WTC11 (cell line): ENCODE measurements around the gene SMIM29. TPM values are rescaled to one million over a fixed set of nuclear protein-coding genes. Genes with fewer than 3 reads are reported as not detected.

Source experiments
- ATAC-seq: fragments of 200-7000 bp; cut with Tn5 transposase; 2 replicates; pipeline ENCODE4 v1.10.0; 2021; ENCODE audit warnings: mild to moderate bottlenecking, moderate library complexity
- CTCF ChIA-PET: fragments of 300-600 bp; sonication (Branson Sonifier 250); formaldehyde crosslinking; loops from one replicate; lab custom pipeline; 2021; ENCODE audit warnings: antibody characterized with exemption; lab: Charles Lee
- POLR2A ChIA-PET: fragments of 350-600 bp; sonication (Branson Sonifier 250); formaldehyde crosslinking; loops from one replicate; lab custom pipeline; 2021; ENCODE audit warnings: antibody characterized with exemption; lab: Charles Lee
- DNase-seq: peaks from one replicate; pipeline ENCODE4 v3.0.0; 2021; ENCODE audit warnings: low spot score
- H3K27ac Mint-ChIP-seq: 2 replicates; pipeline ENCODE4 v1.8.0; 2021; ENCODE audit warnings: mixed read lengths
- H3K27me3 Mint-ChIP-seq: 2 replicates; pipeline ENCODE4 v1.8.0; 2021; ENCODE audit warnings: low read depth, mild to moderate bottlenecking, moderate library complexity, mixed read lengths
- H3K36me3 Mint-ChIP-seq: 2 replicates; pipeline ENCODE4 v1.8.0; 2021; ENCODE audit warnings: mixed read lengths
- H3K4me1 Mint-ChIP-seq: 2 replicates; pipeline ENCODE4 v1.8.0; 2022; ENCODE audit warnings: mixed read lengths
- H3K4me3 Mint-ChIP-seq: 2 replicates; pipeline ENCODE4 v1.8.0; 2021; ENCODE audit warnings: mild to moderate bottlenecking, moderate library complexity, mixed read lengths
- H3K9me3 Mint-ChIP-seq: 2 replicates; pipeline ENCODE4 v1.8.0; 2021; ENCODE audit warnings: mixed read lengths
- CBFB ChIP-seq: sonication (generic); formaldehyde crosslinking; IDR thresholded peaks from 2 replicates; pipeline ENCODE4 v1.8.1; 2022; ENCODE audit warnings: mild to moderate bottlenecking, low read depth, missing genetic modification reagents
- CREB1 ChIP-seq: sonication (generic); formaldehyde crosslinking; IDR thresholded peaks from 2 replicates; pipeline ENCODE4 v1.8.0; 2023; ENCODE audit warnings: mild to moderate bottlenecking, missing genetic modification reagents
- EMX1 ChIP-seq: fragments of 250-450 bp; sonication (Bioruptor Pico); IDR thresholded peaks from 2 replicates; pipeline ENCODE4 v1.8.0; 2021; ENCODE audit warnings: mild to moderate bottlenecking
- FOXP1 ChIP-seq: sonication (generic); formaldehyde crosslinking; IDR thresholded peaks from 2 replicates; pipeline ENCODE4 v1.8.0; 2022; ENCODE audit warnings: missing genetic modification reagents, mild to moderate bottlenecking, moderate library complexity, borderline replicate concordance
- GTF2I ChIP-seq: fragments of 250-450 bp; sonication (Bioruptor Pico); conservative IDR thresholded peaks from 2 replicates; pipeline ENCODE4 v1.4.0; 2021; ENCODE audit warnings: mild to moderate bottlenecking
- NFATC4 ChIP-seq: fragments of 250-450 bp; sonication (Bioruptor Pico); IDR thresholded peaks from 2 replicates; pipeline ENCODE4 v1.9.0; 2021; ENCODE audit warnings: mild to moderate bottlenecking
- RELA ChIP-seq: sonication (generic); formaldehyde crosslinking; IDR thresholded peaks from 2 replicates; pipeline ENCODE4 v1.8.1; 2022; ENCODE audit warnings: missing genetic modification reagents, mild to moderate bottlenecking, borderline replicate concordance
- ZNF416 ChIP-seq: fragments of 250-450 bp; sonication (Bioruptor Pico); IDR thresholded peaks from 2 replicates; pipeline ENCODE4 v1.9.0; 2021; ENCODE audit warnings: mild to moderate bottlenecking, inconsistent platforms
- total RNA-seq: library from RNA; stranded (reverse); gene quantifications from 3 replicates; pipeline ENCODE4 v1.2.3, GENCODE V29; 2021
- TF ChIP-seq, protein P1 (sequence below): fragments of 250-450 bp; sonication (Bioruptor Pico); IDR thresholded peaks from 2 replicates; pipeline ENCODE4 v1.9.0; 2021; ENCODE audit warnings: mild to moderate bottlenecking
- TF ChIP-seq, protein P2 (sequence below): sonication (generic); formaldehyde crosslinking; IDR thresholded peaks from 2 replicates; pipeline ENCODE4 v1.8.0; 2023; ENCODE audit warnings: missing genetic modification reagents
- TF ChIP-seq, protein P3 (sequence below): sonication (generic); formaldehyde crosslinking; IDR thresholded peaks from 2 replicates; pipeline ENCODE4 v1.8.0; 2022; ENCODE audit warnings: mild to moderate bottlenecking, missing genetic modification reagents
- TF ChIP-seq, protein P4 (sequence below): sonication (generic); formaldehyde crosslinking; IDR thresholded peaks from 2 replicates; pipeline ENCODE4 v1.8.1; 2022; ENCODE audit warnings: low read depth, mild to moderate bottlenecking, moderate library complexity, missing genetic modification reagents, borderline replicate concordance
- TF ChIP-seq, protein P5 (sequence below): sonication (generic); formaldehyde crosslinking; IDR thresholded peaks from 2 replicates; pipeline ENCODE4 v1.8.0; 2023; ENCODE audit warnings: mild to moderate bottlenecking, missing genetic modification reagents
- TF ChIP-seq, protein P6 (sequence below): sonication (generic); formaldehyde crosslinking; IDR thresholded peaks from 2 replicates; pipeline ENCODE4 v1.8.1; 2023; ENCODE audit warnings: mild to moderate bottlenecking, moderate library complexity, missing genetic modification reagents

The SMIM29 gene
- total RNA-seq, 1 experiment from 2014 or later, result 11.7 TPM

DNA sequence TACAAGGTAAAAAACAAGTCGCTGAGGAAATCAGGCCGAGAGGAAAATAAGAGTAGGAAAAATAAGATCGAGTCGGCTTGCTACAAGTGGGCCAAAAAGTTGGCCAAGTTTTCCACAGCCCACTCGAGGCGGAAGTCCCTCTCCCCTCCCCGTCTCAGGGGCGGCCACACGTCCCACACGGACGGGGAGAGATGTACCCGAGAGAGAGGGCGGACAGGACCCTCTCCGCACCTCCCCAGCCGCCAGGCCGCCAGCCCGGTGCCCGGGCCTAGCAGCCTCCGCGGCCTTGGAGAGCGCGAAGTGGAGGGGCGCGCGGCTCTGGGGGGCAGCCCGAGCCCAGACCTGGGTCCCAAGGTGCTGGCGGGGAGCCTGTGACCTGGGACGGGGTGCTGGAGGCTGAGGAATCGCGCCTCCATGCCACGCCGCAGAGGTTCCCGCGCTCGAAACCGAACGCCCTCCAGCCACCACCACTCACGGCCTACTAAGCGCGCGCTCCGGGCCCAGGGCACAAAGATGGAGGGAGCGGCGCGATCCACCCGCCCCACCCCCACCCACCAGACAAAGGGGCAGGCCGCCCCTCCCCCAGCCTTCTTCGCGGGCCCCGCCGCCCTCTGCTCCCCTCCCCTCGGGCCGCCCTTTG, 14.0 kb downstream of the SMIM29 start (continued):
- TF ChIP-seq, protein P1, sequence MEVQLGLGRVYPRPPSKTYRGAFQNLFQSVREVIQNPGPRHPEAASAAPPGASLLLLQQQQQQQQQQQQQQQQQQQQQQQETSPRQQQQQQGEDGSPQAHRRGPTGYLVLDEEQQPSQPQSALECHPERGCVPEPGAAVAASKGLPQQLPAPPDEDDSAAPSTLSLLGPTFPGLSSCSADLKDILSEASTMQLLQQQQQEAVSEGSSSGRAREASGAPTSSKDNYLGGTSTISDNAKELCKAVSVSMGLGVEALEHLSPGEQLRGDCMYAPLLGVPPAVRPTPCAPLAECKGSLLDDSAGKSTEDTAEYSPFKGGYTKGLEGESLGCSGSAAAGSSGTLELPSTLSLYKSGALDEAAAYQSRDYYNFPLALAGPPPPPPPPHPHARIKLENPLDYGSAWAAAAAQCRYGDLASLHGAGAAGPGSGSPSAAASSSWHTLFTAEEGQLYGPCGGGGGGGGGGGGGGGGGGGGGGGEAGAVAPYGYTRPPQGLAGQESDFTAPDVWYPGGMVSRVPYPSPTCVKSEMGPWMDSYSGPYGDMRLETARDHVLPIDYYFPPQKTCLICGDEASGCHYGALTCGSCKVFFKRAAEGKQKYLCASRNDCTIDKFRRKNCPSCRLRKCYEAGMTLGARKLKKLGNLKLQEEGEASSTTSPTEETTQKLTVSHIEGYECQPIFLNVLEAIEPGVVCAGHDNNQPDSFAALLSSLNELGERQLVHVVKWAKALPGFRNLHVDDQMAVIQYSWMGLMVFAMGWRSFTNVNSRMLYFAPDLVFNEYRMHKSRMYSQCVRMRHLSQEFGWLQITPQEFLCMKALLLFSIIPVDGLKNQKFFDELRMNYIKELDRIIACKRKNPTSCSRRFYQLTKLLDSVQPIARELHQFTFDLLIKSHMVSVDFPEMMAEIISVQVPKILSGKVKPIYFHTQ (CRISPR knock-in tag), result no peak
- TF ChIP-seq, protein P2, sequence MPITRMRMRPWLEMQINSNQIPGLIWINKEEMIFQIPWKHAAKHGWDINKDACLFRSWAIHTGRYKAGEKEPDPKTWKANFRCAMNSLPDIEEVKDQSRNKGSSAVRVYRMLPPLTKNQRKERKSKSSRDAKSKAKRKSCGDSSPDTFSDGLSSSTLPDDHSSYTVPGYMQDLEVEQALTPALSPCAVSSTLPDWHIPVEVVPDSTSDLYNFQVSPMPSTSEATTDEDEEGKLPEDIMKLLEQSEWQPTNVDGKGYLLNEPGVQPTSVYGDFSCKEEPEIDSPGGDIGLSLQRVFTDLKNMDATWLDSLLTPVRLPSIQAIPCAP (CRISPR knock-in tag), result no peak
- TF ChIP-seq NFATC4 (CRISPR knock-in tag) (peak; percentile 83; the same call in 1 of the 2 replicates), CREB1 (CRISPR knock-in tag) (peak; percentile 43; the same call in 1 of the 2 replicates), FOXP1 (CRISPR knock-in tag) (peak; percentile 86; the same call in 1 of the 2 replicates), RELA (CRISPR knock-in tag) (0 out of 2 replicates have a peak, but pooled peaks have one; percentile 65), ZNF416 (peak; percentile 42; the same call in 1 of the 2 replicates), GTF2I (no peak)
- TF ChIP-seq, protein P3, sequence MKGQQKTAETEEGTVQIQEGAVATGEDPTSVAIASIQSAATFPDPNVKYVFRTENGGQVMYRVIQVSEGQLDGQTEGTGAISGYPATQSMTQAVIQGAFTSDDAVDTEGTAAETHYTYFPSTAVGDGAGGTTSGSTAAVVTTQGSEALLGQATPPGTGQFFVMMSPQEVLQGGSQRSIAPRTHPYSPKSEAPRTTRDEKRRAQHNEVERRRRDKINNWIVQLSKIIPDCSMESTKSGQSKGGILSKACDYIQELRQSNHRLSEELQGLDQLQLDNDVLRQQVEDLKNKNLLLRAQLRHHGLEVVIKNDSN (CRISPR knock-in tag), result no peak
- TF ChIP-seq, protein P4, sequence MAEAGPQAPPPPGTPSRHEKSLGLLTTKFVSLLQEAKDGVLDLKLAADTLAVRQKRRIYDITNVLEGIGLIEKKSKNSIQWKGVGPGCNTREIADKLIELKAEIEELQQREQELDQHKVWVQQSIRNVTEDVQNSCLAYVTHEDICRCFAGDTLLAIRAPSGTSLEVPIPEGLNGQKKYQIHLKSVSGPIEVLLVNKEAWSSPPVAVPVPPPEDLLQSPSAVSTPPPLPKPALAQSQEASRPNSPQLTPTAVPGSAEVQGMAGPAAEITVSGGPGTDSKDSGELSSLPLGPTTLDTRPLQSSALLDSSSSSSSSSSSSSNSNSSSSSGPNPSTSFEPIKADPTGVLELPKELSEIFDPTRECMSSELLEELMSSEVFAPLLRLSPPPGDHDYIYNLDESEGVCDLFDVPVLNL (CRISPR knock-in tag), result no peak; the same call in 1 of the 2 replicates
- TF ChIP-seq, protein P5, sequence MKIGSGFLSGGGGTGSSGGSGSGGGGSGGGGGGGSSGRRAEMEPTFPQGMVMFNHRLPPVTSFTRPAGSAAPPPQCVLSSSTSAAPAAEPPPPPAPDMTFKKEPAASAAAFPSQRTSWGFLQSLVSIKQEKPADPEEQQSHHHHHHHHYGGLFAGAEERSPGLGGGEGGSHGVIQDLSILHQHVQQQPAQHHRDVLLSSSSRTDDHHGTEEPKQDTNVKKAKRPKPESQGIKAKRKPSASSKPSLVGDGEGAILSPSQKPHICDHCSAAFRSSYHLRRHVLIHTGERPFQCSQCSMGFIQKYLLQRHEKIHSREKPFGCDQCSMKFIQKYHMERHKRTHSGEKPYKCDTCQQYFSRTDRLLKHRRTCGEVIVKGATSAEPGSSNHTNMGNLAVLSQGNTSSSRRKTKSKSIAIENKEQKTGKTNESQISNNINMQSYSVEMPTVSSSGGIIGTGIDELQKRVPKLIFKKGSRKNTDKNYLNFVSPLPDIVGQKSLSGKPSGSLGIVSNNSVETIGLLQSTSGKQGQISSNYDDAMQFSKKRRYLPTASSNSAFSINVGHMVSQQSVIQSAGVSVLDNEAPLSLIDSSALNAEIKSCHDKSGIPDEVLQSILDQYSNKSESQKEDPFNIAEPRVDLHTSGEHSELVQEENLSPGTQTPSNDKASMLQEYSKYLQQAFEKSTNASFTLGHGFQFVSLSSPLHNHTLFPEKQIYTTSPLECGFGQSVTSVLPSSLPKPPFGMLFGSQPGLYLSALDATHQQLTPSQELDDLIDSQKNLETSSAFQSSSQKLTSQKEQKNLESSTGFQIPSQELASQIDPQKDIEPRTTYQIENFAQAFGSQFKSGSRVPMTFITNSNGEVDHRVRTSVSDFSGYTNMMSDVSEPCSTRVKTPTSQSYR (CRISPR knock-in tag), result peak; percentile 64; the same call in 1 of the 2 replicates
- TF ChIP-seq, protein P6, sequence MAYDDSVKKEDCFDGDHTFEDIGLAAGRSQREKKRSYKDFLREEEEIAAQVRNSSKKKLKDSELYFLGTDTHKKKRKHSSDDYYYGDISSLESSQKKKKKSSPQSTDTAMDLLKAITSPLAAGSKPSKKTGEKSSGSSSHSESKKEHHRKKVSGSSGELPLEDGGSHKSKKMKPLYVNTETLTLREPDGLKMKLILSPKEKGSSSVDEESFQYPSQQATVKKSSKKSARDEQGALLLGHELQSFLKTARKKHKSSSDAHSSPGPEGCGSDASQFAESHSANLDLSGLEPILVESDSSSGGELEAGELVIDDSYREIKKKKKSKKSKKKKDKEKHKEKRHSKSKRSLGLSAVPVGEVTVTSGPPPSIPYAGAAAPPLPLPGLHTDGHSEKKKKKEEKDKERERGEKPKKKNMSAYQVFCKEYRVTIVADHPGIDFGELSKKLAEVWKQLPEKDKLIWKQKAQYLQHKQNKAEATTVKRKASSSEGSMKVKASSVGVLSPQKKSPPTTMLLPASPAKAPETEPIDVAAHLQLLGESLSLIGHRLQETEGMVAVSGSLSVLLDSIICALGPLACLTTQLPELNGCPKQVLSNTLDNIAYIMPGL, result 0 out of 2 replicates have a peak, but pooled peaks have one; percentile 31

DNA sequence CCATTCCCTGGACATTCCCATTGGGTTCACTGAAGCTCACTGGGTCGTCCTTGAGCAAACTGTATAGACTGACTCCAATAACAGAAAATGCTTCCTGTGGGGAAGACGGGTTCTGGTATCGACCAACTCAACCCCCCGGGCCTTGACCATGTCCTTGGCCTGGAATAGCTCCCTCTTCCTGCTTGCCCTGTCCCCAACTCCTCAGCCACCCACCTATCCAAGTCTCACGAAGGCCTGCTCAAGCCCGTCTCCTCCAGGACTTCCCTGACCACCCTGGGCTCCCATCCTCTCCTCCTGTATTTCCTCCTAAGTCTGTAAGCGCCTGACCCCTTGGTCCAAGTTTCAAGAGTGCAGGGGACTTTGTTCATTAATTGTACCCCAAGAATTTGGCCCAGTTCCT, 14.9 kb downstream of the SMIM29 start:
- Mint-ChIP-seq H3K4me1 (peaks cover 38% of the 10 kb centered on the region), H3K36me3 (peaks cover 7% of the 10 kb centered on the region), H3K27ac (peak overlapping the region; percentile 98)
- no peak for TF ChIP-seq CBFB (CRISPR knock-in tag)
- TF ChIP-seq EMX1 (CRISPR knock-in tag), result 0 out of 2 replicates have a peak, but pooled peaks have one; percentile 32
- TF ChIP-seq, all 79 proteins: peak for 1
- CTCF ChIA-PET, result interaction anchor here (1.2 to 1.5 kb wide), 3 partner anchors 16 to 70 kb away, joined by 3 to 10 read pairs (median 5); no protein-coding TSS in a partner anchor
- Mint-ChIP-seq H3K9me3 (no peaks in the 10 kb centered on the region), H3K4me3 (peak overlapping the region; percentile 60), H3K27me3 (no peaks in the 10 kb centered on the region)
- POLR2A ChIA-PET, result interaction anchor here (0.6 to 2.5 kb wide), 4 partner anchors 9 to 15 kb away, joined by 3 to 17 read pairs (median 6); partner anchors contain the start of gene SMIM29
- ATAC-seq (no peak), DNase-seq (no peak)
